Vagina (tissue), 2 donors: ENCODE data around the gene GLP2R. TPM values are rescaled to one million over a fixed set of nuclear protein-coding genes. Genes with fewer than 3 reads are reported as not detected.
"Not testable (repeated sequence)": the region's sequence is repeated elsewhere in the genome, so short reads cannot be mapped to it uniquely, and the experiment has no call there.

Experiments
- DNase-seq, 2 donors: peaks; one replicate each; pipeline ENCODE4 v3.0.0-alpha.2; 2017; ENCODE audit errors: extremely low spot score in 2 of 2
- H3K27ac ChIP-seq: fragments of 200-600 bp; sonication (generic); one replicate; pipeline ENCODE4 v1.5.1; 2019
- H3K27me3 ChIP-seq: fragments of 200-600 bp; sonication (generic); one replicate; pipeline ENCODE4 v1.5.1; 2019
- H3K36me3 ChIP-seq, 2 donors: fragments of 200-600 bp; sonication (generic); one replicate each; pipeline ENCODE4 v1.5.1; 2017 to 2019
- H3K4me1 ChIP-seq: fragments of 200-600 bp; sonication (generic); one replicate; pipeline ENCODE4 v1.5.1; 2019
- H3K4me3 ChIP-seq, 2 donors: fragments of 200-600 bp; sonication (generic); 1 replicate in 1 of 2; 2 replicates in 1 of 2; pipeline ENCODE4 v1.5.1; 2016 to 2019
- H3K9me3 ChIP-seq: fragments of 200-600 bp; sonication (generic); one replicate; pipeline ENCODE4 v1.5.1; 2019
- CTCF ChIP-seq, 3 experiments: fragments of 450-650 bp in 2 of 3; fragments of 200-600 bp in 1 of 3; sonication (generic) in 1 of 3; IDR thresholded peaks; one replicate each; pipeline ENCODE4 v1.5.1; 2017 to 2019; ENCODE audit warnings: antibody characterized with exemption in 3 of 3, mild to moderate bottlenecking in 2 of 3, moderate library complexity in 2 of 3
- POLR2A ChIP-seq, 2 donors: fragments of 450-650 bp; IDR thresholded peaks; one replicate each; pipeline ENCODE4 v1.6.1; 2017; ENCODE audit warnings: antibody characterized with exemption in 2 of 2, mild to moderate bottlenecking in 2 of 2, moderate library complexity in 2 of 2
- POLR2AphosphoS5 ChIP-seq, 2 donors: sonication (generic); formaldehyde crosslinking; IDR thresholded peaks; one replicate each; pipeline ENCODE4 v1.9.0; 2017; ENCODE audit warnings: antibody characterized with exemption in 2 of 2, mild to moderate bottlenecking in 2 of 2, low read depth in 1 of 2; ENCODE audit not compliant: insufficient read depth in 1 of 2
- intact Hi-C: fragments of 100-400 bp; cut with DNase I; formaldehyde crosslinking; loops from one replicate; pipeline ENCODE4 v1.15.1; 2023
- total RNA-seq: library from RNA; depleted of rRNA; stranded (reverse); fragments of >200 nt; gene quantifications from one replicate; pipeline ENCODE4 v1.2.3, GENCODE V29; 2016

The GLP2R gene, protein sequence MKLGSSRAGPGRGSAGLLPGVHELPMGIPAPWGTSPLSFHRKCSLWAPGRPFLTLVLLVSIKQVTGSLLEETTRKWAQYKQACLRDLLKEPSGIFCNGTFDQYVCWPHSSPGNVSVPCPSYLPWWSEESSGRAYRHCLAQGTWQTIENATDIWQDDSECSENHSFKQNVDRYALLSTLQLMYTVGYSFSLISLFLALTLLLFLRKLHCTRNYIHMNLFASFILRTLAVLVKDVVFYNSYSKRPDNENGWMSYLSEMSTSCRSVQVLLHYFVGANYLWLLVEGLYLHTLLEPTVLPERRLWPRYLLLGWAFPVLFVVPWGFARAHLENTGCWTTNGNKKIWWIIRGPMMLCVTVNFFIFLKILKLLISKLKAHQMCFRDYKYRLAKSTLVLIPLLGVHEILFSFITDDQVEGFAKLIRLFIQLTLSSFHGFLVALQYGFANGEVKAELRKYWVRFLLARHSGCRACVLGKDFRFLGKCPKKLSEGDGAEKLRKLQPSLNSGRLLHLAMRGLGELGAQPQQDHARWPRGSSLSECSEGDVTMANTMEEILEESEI
- 2.9 TPM for total RNA-seq

- intact Hi-C loops = no loop called here
- H3K27ac ChIP-seq = no peak within 1 kb of the TSS
- H3K4me1 ChIP-seq = no peaks in the 10 kb centered on the region
- DNase-seq = no peak
- H3K27me3 ChIP-seq = no peaks in the 10 kb centered on the region
- H3K4me3 ChIP-seq = no peak within 1 kb of the TSS
- TF ChIP-seq POLR2AphosphoS5 (IDR thresholded peaks at IDR 0.05; ENCODE audit: insufficient read depth in 1 of 2, low read depth in 1 of 2) (no peak), CTCF (IDR thresholded peaks at IDR 0.05) (no peak), POLR2A (IDR thresholded peaks at IDR 0.05) (no peak)
- no peaks in the 10 kb centered on the region for H3K9me3 ChIP-seq
- H3K36me3 ChIP-seq = no peaks in the 10 kb centered on the region
Measured at GRCh38 chr17:9825641-9826150, at the start of gene GLP2R. Gene GLP2R (plus strand): TSS chr17:9825924. CDS start chr17:9826064, 140 bp downstream.

DNA sequence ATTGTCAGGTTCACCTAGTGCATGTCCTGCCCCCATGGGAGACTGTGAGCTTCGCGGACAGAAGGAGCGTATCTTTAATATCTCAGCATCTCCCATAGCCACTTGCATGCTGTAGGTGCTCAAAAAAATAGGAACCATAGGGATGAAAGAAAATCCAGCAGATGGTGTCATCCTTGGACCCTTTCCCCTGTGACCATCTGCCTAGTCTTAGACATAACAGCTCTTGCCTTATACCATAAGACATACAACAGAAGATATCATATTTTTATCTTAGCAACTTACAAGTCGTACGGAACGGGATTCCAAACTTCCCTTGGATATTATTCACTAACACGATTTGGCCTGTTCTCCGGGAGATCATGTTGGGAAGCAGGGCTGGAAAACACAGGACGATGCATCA lies 48.8 kb upstream of the GLP2R start:
- intact Hi-C loops = no loop called here
- no peak for TF ChIP-seq CTCF (IDR thresholded peaks at IDR 0.05)
- no peak for TF ChIP-seq POLR2A (IDR thresholded peaks at IDR 0.05)
- no peak for TF ChIP-seq POLR2AphosphoS5 (IDR thresholded peaks at IDR 0.05; ENCODE audit: insufficient read depth in 1 of 2, low read depth in 1 of 2)
- H3K27me3 ChIP-seq = no peaks in the 10 kb centered on the region
- no peak overlapping the region for H3K4me3 ChIP-seq
- DNase-seq = no peak
- H3K36me3 ChIP-seq = no peaks in the 10 kb centered on the region
- H3K9me3 ChIP-seq = no peaks in the 10 kb centered on the region
- no peaks in the 10 kb centered on the region for H3K4me1 ChIP-seq
- no peak overlapping the region for H3K27ac ChIP-seq

GRCh38 chr17:9780552-9780951 lies 45.2 kb upstream of the GLP2R start:
- Histone ChIP-seq H3K9me3 (no peaks in the 10 kb centered on the region), H3K4me1 (no peaks in the 10 kb centered on the region), H3K27me3 (no peaks in the 10 kb centered on the region), H3K27ac (no peak overlapping the region), H3K4me3 (no peak overlapping the region), H3K36me3 (no peaks in the 10 kb centered on the region)
- intact Hi-C loops = no loop called here
- DNase-seq = no peak
- no peak for TF ChIP-seq POLR2A (IDR thresholded peaks at IDR 0.05)
- no peak for TF ChIP-seq POLR2AphosphoS5 (IDR thresholded peaks at IDR 0.05; ENCODE audit: insufficient read depth in 1 of 2, low read depth in 1 of 2)
- TF ChIP-seq CTCF (IDR thresholded peaks at IDR 0.05) = no peak

GRCh38 chr17:9783050-9783449 lies 42.7 kb upstream of the GLP2R start:
- no peaks in the 10 kb centered on the region for H3K9me3 ChIP-seq
- H3K4me1 ChIP-seq = no peaks in the 10 kb centered on the region
- H3K27me3 ChIP-seq = no peaks in the 10 kb centered on the region
- TF ChIP-seq POLR2AphosphoS5 (IDR thresholded peaks at IDR 0.05; ENCODE audit: insufficient read depth in 1 of 2, low read depth in 1 of 2) (no peak), CTCF (IDR thresholded peaks at IDR 0.05) (no peak), POLR2A (IDR thresholded peaks at IDR 0.05) (no peak)
- H3K4me3 ChIP-seq = no peak overlapping the region
- DNase-seq = no peak
- no peak overlapping the region for H3K27ac ChIP-seq
- intact Hi-C loops = no loop called here
- no peaks in the 10 kb centered on the region for H3K36me3 ChIP-seq

GRCh38 chr17:9783465-9783864 lies 42.3 kb upstream of the GLP2R start:
- H3K4me3 ChIP-seq, H3K27ac ChIP-seq, H3K27me3 ChIP-seq, H3K9me3 ChIP-seq, intact Hi-C loops, H3K36me3 ChIP-seq, DNase-seq, H3K4me1 ChIP-seq: not testable (repeated sequence)
